Islet of Langerhans (tissue), 1 donor: ENCODE results near the gene WDFY4.
"Not testable (repeated sequence)": the region's sequence is repeated elsewhere in the genome, so short reads cannot be mapped to it uniquely, and the experiment has no call there.

Experiments used
- FAIRE-seq: peaks from one replicate; lab custom pipeline; 2011; peaks lifted over from hg19 to GRCh38; lab: Jason Lieb, UNC

Gene WDFY4, protein sequence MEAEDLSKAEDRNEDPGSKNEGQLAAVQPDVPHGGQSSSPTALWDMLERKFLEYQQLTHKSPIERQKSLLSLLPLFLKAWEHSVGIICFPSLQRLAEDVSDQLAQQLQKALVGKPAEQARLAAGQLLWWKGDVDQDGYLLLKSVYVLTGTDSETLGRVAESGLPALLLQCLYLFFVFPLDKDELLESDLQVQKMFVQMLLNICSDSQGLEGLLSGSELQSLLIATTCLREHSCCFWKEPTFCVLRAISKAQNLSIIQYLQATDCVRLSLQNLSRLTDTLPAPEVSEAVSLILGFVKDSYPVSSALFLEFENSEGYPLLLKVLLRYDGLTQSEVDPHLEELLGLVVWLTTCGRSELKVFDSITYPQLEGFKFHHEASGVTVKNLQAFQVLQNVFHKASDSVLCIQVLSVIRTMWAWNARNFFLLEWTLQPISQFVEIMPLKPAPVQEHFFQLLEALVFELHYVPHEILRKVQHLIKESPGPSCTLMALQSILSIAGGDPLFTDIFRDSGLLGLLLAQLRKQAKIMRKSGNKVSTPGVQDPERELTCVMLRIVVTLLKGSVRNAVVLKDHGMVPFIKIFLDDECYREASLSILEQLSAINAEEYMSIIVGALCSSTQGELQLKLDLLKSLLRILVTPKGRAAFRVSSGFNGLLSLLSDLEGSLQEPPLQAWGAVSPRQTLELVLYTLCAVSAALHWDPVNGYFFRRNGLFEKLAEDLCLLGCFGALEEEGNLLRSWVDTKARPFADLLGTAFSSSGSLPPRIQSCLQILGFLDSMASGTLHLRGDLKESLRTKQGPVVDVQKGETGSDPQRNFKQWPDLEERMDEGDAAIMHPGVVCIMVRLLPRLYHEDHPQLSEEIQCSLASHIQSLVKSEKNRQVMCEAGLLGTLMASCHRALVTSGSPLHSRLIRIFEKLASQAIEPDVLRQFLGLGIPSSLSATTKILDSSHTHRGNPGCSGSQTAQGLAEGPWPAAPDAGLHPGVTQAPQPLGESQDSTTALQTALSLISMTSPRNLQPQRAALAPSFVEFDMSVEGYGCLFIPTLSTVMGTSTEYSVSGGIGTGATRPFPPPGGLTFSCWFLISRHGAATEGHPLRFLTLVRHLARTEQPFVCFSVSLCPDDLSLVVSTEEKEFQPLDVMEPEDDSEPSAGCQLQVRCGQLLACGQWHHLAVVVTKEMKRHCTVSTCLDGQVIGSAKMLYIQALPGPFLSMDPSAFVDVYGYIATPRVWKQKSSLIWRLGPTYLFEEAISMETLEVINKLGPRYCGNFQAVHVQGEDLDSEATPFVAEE (N-terminal part only)

GRCh38 chr10:48684792-48685623, at the start of gene WDFY4:
Gene WDFY4, plus strand, starts transcription at chr10:48684873. Its CDS starts 24,860 bp downstream, at chr10:48709733.
- no peak for FAIRE-seq

DNA sequence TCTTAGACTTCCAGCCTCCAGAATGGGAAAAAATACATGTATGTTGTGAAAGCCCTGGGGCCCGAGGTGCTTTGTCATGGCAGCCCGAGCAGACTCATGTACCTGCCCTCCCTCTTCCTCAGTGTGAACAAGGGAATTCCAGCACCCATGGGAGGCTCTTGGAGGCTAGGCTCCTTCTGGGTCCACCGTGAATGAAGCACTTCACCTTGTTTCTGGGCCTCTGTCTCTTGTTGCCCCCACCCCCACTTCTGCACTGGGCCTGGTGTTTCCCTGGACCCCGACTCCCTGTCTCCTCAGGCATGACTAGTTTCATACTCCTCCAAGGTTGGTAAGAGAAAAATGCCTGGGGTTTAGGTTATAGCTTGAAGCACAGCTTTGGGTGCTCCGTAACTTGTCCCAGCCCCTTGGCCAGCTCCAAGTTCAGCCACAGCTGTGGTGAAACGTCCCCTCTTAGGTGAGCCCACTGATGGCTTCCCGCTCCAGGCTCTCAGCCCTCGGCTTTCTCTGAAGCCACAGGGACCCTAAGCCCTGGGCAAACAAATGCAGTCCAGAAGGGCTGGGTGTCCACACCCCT, 49.6 kb upstream of the WDFY4 start:
- no peak for FAIRE-seq

- FAIRE-seq, result no peak
These were observed 48.4 kb upstream of the WDFY4 start for GRCh38 chr10:48636231-48636630.

- no peak for FAIRE-seq
These were observed 47.8 kb upstream of the WDFY4 start for GRCh38 chr10:48636901-48637300.

DNA sequence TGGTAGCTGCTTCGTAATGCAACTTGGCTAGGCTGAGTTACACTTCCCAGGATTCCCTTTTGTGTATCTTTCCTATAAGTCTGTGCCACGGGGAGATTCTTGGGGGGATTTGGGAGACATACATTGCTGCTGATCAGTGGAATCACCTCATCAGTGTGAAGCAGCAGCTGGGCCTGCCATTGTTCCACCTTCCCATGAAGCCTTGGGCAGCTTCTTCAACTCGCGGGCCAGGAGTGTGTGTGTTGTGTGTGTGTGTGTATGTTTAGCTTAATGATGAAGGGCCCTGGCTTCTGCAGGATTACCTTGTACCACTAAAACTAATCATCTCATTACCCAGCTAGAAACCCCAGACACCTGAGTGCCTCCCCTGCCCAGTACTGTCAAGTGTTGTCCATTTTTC, 46.5 kb upstream of the WDFY4 start:
- no peak for FAIRE-seq

DNA sequence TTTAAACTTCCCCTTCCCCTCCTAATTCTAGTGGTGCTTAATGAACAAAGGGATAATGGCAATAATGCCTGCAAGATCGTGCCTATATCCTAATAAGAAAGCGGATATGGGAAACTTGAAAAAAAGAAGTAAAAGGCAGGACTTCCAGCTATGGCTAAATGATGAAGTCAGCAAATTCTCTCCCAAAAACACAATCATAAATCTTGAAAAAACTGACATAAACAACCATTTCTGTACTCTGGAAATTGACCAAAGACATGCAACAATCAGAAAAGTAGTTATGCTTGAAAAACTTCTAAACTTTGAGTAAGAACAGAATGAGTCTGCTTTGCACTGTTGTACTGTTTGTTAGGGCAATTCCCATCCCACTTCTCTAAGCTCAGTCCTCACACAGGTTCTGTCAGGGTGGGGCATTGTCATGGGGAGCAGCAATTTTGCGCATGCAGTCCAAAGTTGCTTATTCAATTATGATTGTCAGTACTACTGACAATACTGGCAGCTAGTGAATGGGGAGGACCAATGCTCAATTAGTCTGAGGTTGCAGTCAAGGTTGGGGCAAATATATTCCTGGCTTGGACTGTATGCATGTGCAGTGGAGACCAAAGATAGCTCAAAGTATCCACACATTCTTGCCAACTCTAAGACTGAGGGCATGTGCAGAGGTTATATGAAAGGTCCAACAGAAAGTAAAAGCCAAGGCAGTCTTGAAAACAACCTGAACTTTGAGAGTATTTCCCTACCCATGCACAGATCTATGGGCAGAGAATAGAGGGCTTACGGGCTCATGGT, 45.7 kb upstream of the WDFY4 start:
- FAIRE-seq, result no peak

DNA sequence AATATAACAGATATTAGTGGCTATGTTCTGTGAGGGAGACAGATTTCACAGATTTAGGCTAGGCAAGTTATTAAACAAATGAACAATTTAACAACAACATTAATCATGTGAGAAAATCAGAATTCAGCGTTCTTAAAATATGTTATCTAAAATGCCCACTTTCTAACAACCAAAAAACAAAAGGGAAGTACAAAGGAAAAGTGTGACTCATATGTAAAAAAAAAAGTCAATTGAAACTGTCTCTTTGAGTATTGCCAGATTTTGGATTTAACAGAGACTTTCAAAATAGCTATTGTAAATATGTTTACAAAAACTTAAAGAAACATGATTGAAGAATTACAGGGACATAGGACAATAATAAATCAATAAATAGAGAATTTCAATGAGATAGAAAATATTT, 45.0 kb upstream of the WDFY4 start:
- FAIRE-seq, result no peak

GRCh38 chr10:48640326-48640725, 44.3 kb upstream of the WDFY4 start:
- FAIRE-seq, result no peak

DNA sequence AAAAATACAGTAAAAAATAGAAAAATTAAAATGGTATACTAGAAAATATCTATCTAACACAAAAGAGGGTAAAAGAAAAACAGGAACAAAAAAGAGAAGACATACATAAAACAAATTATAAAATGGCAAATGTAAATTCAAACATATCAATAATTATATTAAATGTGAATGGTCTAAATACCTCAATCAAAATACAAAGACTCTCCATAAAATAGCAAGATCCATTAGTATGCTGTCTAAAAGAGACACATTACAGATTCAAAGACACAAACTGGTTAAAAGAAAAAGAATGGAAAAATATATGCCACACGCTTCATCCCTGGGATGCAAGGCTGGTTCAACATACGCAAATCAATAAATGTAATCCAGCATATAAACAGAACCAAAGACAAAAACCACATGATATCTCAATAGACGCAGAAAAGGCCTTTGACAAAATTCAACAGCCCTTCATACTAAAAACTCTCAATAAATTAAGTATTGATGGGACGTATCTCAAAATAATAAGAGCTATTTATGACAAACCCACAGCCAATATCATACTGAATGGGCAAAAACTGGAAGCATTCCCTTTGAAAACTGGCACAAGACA, 43.5 kb upstream of the WDFY4 start:
- FAIRE-seq, result not testable (repeated sequence)

GRCh38 chr10:48645600-48645999, 39.1 kb upstream of the WDFY4 start:
- FAIRE-seq, result no peak

DNA sequence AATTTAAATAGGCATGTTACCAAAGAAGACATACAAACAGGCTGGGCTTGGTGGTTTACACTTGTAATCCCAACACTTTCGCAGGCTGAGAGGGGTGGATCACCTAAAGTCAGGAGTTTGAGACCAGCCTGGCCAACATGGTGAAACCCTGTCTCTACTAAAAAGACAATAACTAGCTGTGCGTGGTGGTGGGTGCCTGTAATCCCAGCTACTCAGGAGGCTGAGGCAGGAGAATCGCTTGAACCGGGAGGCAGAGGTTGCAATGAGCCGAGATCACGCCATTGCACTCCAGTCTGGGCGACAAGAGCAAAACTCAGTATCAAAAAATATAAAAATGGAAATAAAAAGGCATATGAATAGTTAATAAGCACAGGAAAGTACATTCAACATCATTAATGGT, 37.6 kb upstream of the WDFY4 start:
- not testable (repeated sequence) for FAIRE-seq

- no peak for FAIRE-seq
These were observed 36.3 kb upstream of the WDFY4 start for GRCh38 chr10:48648172-48648942.

DNA sequence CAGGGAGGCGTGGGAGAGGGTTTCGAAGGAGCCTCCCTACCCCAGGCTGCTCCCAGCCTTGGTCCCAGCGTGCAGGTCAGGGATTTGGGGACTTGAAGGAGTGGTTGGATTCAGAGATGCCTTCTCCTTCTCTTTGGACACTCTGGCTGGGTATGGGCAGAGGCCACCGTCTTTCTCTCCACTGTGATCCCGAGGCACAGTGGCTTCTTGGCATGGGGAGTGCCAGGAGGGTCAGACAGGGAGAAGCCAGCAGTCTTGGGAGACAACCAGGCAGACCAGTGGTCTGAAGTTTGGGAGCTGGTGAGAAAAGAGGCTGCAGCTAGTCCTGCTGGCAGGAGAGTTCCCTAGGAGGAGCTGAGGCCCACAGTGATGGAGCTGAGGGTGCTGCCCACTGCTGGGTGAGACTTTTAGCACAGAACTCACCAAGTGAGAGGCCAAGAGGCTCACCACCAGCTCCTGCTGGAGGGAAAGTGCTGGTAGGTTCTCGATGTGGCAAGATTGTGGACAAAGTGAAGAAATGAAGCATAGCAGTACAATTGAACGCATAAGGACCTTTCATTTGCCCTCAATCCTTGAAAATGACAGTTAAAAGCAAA, 35.2 kb upstream of the WDFY4 start:
- no peak for FAIRE-seq

DNA sequence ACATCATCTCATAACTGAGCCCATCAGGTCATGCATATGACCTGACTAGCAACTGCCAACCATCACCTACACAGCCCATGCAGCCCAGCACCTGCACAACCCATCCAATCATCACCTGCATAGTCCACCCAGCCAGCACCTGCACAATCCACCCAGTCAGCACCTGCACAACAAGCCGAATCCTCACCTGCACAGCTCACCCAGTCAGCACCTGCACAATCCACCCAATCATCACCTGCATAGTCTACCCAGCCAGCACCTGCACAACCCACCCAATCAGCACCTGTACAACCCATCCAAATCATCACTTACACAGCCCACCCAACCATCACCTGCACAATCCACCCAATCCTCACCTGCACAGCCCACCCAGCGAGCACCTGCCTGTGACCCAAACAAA, 33.4 kb upstream of the WDFY4 start:
- FAIRE-seq, result no peak

- no peak for FAIRE-seq
These were observed 32.8 kb upstream of the WDFY4 start for GRCh38 chr10:48651839-48652238.

GRCh38 chr10:48652344-48652743, 32.3 kb upstream of the WDFY4 start:
- no peak for FAIRE-seq

DNA sequence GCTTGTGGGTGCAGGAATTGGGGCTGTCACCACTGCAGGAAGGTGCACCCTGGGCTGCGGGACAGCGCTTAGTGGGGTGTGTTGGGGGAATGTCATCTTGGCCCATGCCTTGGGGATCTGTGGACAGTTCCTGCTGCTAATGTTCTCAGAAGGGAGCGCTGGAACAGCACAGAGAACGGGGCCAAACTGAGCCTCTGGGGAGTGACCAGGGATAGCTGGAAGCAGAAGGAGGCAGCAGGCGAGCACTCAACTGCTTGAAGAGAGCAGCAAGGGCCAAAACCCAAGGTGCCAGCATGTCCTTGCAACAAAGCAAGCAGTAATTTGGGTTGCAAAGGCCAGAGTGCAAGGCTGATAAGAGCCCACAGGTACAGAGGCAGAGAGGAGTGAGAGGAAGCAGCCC, 31.3 kb upstream of the WDFY4 start:
- no peak for FAIRE-seq

GRCh38 chr10:48653944-48654698, 30.6 kb upstream of the WDFY4 start:
- FAIRE-seq, result no peak
